Inflammatory macrophage (primary cell): ENCODE results near the gene TTC9C.
A peak's percentile ranks its signal among the peaks of the same experiment; 100 is the strongest.
"Not testable (repeated sequence)": the region's sequence is repeated elsewhere in the genome, so short reads cannot be mapped to it uniquely, and the experiment has no call there.

Experiments used
- DNase-seq, 2 donors: peaks; one replicate each; pipeline ENCODE4 v3.0.0-alpha.2; 2020 to 2022

TTC9C gene

DNA sequence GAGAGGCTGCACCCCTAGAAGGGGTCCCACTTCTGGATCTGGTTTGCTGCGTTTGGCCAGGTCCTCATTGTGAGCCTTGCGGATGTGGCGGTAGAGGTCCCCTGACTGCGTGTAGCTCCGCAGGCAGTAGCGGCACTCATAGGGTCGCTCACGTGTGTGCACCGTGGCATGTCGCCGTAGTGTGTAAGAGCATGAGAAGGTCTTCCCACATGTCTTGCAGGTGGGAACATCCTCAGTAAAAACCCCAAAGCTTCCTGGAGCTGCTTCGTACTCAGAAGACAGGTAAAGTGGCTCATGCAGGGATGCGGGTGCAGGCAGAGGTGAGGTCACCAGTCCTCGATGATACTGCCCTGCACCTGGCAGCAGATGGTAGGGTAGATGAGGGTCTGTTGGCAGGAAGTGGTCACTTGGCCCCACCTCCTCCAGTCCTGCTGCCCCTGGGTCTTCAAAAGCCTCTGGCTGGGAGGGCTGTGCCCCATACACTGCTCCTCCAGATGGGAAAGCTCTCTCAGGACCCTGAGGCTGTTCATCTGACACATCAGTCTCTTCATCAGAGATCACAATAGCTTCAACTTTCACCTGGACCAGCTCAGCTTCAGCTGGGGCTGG is 24.0 kb downstream of the TTC9C start:
- DNase-seq = no peak

DNA sequence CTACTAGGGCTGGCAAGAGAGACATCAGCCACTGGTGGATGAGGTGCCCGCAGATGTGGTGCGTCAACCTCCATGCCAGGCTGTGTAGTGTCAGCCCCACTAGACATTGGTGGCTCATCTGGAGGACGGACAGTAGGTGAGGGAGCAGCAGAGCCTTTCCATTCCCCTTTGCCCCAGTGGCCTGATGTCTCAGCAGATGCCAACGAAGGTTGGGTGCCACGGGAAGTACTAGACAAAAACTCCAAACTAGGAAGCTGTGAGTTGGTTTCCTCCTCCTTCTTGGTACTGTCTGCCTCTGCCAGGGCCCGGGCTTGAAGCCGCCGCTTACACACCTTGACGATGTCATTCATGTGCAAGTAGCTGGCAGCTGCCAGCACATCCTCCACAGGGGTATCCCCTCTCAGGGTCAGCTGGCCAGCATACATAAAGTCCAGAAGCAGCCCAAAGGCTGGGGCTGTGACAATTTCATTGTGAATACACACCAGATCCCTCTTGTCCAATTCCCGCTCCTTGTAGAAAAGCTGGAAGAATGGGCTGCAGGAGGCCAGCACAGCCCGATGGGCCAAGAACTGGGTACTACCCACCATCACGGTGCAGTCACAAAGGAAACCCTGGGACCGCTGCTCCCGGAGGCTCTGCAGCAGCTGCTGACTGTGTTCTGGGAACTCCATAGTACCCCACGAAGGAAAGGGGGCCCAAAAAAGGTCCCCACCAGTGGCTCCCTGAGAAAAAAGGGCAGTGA is 24.9 kb downstream of the TTC9C start:
- DNase-seq = no peak

DNA sequence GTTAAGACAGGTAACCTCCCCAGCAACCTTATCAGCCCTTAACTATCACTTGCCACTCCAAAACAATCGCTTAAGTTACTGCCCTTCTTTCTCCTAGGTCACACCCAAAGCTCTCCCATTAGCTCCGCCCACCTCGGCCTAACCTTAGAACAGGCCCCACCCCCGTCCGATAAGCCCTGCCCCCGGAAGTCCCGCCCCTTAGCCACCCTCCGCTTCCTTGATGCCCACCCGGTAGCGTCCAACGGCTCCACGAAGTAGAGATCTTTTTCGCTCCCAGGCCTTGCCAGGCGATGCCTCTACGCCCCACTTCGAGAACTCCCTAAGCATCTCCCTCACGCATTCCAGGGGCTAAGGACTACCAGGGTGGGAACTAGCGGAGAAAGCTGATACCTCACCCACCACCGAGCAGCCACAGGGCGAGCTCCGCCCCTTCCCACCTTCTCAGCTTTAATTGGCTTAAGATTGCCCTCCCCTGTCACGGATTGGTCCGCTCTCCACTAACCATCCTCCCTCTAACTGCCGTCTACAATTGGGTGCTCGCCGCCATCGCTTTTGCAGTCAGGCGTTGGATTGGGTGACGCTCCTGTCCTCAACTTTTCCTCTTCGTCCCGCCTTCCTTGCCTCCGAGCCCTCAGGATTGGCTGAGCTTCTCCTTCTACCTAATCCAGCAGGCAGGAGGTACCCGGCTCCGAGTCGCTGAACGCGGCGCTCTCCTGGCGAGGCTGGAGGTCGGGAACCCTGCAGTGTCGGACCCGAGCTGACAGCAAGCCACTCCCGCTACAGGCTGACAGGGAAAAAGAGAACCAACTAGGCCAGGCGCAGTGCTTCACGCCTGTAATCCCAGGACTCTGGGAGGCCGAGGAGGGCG is 25.7 kb downstream of the TTC9C start, which contains the start of gene ZBTB3:
Gene ZBTB3, minus strand, starts transcription at position 425 of the 868 bp plus-strand sequence. CDS start 496 bp downstream, outside the sequence.
- DNase-seq = peak; percentile 98 to 99

DNA sequence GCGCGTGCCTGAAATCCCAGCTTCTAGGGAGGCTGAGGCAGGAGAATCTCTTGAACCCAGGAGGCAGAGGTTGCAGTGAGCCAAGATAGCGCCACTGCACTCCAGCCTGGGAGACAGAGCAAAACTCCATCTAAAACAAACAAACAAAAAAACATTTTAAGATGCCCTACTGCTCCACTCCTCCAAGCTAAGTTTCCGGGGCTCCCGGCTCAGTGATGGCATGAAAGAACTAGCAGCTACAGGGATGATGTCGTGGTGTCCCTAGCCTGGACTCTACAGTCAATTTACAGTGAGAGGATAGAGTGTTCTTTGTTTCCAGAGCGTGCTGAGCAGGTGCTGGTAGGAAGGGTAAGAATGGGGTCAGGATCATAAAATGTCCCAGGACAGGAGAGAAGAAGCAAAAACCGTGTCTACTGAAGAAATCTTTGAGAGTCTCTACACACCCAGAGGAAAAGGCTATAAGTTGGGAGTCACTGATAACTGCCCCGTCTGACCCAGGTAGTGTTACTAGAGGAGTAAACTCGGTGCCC is 26.9 kb downstream of the TTC9C start:
- no peak for DNase-seq

DNA sequence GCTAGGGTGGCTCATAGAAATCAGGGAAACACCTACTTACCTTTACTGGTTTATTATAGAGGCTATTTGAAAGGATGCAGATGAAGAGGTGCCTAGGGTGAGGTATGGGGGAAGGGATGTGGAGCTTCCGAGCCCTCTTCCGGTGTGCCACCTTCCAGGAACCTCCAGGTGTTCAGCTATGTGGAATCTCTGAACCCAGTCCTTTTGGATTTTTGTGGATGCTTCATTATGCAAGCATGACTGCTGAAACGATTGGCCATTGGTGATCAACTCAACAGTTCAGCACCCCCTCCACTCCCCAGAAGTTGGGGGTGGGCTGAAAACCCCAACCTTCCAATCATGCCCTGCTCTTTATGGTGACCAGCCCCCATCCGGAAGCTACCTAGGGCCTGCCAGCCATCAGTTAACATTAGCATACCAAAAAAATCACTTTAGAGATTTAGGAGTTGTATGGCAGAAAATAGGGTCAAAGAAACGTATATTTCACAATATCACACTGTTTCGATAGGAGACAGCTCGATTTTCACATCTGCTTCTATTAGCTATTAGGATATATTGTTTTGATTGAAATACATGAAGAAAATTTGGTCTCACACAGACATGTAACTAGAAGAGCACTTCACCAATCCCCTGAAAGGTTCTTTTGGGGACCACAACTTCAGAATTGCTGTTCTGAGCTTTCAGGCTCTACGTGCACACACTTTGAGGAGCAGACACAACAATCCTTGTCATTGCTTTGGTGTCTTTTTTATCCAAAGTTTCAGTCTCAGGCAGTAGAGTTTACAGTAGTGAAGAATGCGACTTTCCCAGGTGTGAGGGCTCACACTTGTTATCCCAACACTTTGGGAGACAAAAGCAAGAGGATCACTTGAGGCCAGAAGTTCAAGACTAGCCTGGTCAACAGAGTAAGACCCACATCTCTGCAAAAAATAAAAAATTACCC is 29.8 kb downstream of the TTC9C start:
- DNase-seq = no peak

DNA sequence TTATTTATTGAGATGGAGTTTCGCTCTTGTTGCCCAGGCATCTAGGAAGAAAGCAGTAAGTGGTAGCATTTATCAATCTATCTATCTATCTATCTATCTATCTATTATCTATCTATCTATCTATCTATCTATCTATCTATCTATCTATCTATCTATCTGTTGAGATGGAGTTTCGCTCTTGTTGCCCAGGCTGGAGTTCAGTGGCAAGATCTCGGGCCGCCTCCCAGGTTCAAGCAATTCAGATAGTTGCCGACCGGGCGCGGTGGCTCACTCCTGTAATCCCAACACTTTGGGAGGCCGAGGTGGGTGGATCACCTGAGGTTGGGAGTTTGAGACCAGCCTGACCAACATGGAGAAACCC is 32.6 kb downstream of the TTC9C start:
- not testable (repeated sequence) for DNase-seq

DNA sequence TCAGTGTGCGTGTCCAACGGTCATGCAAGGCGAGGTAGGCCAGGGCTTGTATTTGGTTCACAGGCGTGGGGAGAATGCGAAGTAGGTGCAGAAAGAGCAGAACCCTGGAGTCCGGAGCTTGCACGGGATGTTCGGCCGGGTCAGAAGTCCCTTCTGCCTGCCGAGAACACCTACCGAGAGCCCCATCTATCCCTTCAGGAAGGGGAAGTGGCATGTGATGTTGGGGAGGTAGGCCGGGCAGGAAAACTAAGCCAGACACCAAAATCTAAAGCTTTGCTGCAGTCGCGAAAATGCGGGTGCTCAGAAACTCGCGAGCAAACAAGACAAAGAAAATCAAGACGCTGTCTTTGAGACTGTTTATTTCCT is 42.5 kb downstream of the TTC9C start:
- no peak for DNase-seq

DNA sequence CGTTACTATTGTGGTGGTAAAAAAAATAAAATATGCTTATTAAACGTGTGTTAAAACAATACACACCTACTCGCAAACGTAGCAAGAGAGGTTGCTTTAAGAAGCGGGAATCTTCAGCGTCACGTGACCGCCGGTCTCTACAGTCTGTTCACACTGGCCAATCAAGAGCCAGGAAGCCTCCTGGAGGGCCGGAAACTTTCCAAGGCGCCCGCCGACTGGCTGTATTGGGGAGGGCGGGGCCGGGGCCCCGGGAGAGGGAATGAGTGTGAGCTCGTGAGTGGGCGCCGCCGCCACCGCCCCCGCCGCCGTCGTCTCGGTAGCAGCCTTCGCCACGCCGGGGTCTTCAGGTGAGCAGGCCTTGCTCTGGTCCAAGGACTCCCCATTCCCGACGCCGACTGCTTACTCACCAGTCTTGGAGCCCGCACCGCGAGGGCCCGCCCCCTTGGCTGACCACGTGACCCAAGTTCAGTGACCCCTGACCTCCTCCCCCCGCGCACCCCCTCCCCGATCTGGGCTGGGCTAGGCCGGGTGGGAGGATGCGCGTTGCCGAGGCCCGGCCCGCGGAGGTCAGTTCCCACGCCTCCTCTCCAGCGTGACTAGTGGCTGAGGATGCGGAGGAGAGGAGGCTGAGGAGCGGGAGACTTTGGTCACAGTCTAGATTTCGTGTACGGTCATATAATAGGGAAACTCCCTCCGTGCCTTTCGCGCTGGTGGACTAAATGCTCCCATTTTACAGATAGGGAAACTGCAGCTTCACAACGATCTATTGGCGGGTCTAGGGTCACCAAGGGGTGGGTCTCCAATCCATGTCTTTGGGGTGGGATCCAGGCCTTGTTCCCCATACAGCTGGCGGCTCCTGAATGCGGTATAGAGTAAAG is 43.1 kb downstream of the TTC9C start, which contains the start of gene TAF6L:
Gene TAF6L, plus strand, starts transcription at position 253 of the 878 bp plus-strand sequence. CDS start 4,388 bp downstream, outside the sequence.
- DNase-seq = peak; percentile 97 to 99

DNA sequence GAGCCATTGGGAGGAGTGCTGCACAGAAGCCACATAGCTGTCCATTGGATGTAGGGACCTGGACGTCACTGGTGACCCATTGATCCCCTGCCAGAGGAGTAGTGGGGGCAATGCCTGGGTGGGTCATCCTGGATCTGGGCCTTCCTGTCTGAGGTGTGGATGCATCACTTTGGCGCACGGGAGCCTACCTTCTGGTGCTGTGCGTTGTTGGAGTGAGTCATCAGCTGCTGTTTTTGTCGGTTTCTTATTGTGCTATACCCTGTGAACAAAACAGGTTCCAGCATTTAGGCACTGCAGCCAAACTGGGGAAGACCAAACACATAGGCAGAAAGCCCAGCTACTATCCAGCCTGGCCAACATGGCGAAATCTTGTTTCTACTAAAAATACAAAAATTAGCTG is 46.1 kb downstream of the TTC9C start:
- DNase-seq = no peak

DNA sequence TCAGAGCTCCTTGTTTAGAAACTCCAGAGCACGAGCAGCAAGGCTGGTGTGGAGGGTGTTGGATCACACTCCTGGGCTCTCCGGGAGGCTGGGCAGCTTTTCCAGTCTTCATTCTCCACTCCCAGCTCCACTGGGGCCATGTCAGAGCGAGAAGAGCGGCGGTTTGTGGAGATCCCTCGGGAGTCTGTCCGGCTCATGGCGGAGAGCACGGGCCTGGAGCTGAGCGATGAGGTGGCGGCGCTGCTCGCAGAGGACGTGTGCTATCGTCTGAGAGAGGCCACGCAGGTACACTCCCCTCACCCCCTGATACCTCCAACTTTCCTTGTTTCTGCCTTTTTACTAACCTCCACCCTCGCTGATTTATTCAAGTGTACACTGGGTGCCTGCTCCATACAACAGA is 47.4 kb downstream of the TTC9C start:
- DNase-seq = no peak

DNA sequence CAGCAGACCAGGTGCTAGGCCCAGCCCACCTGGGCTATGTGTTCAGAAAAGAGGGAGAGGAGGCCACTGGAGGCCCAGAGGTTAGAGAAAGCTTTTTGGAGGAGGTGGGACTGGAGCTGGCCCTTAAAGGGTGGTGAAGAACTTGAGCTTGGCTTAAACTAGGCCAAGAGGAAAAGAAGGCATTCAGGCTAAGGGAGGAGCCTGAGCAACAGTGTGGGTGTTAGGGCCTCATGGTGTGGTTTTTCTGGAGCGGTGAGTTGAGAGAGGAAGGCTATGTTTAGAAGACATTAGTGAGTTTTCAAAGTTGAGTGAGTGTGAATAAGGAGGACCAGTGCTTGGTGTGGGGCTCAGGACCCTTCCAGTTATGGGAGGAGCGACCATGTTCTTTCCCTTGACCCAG is 49.1 kb downstream of the TTC9C start:
- DNase-seq = peak; percentile 18 to 60

DNA sequence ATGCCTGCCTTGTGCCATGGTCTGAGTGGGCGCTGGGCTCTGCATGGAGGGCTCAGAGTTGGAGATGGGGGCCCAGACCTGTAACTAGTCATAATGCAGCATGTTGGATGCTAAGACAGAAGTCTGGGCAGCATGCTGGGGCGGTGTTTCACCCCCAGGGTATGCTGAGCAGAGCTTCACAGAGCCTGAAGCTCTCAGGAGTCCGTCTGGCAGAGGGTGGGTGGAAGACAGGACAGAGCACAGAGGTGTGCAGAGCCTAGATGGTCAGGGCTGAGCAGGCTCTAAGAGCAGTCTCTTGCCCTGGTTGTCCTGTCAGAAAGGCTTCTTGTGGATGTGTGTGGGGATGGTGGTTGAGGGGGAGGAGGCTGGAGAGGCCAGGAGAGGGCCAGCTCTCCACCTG is 50.2 kb downstream of the TTC9C start:
- DNase-seq = no peak

DNA sequence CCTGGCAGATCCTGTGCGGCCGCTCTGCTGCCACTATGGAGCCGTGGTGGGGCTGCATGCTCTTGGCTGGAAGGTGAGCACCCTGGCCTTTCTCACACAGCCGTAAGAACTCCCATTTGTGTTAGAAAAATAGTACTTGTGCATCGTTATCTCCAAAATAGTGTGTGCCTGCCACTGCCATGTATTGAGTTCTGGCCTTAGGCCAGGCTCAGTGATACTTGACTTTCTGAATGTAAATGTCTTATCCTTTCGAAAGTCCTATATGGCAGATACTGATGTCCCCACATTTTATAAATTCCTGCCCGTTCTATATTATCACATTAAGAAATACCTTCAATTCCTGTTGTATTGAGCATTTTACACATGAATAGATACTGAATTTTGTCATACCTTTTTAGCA is 54.5 kb downstream of the TTC9C start:
- no peak for DNase-seq

DNA sequence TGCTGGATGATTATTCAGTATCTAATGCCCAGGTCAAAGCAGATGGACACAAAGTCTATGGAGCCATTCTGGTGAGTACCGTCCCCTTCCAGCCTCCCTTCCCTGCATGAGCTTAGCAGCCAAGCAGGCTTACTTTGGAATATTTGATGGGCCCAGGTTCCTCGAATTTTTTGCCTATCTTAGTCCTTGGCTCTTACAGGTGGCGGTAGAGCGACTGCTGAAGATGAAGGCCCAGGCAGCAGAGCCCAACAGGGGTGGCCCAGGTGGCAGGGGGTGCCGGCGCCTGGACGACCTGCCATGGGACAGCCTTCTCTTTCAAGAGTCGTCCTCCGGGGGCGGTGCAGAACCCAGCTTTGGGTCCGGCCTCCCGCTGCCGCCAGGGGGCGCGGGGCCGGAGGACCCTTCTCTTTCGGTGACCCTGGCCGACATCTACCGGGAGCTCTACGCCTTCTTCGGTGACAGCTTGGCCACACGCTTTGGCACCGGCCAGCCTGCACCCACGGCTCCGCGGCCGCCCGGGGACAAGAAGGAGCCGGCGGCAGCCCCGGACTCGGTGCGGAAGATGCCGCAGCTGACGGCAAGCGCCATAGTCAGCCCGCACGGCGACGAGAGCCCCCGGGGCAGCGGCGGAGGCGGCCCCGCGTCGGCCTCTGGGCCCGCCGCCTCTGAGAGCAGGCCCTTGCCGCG is 58.2 kb downstream of the TTC9C start:
- DNase-seq = peak; percentile 89 to 91

DNA sequence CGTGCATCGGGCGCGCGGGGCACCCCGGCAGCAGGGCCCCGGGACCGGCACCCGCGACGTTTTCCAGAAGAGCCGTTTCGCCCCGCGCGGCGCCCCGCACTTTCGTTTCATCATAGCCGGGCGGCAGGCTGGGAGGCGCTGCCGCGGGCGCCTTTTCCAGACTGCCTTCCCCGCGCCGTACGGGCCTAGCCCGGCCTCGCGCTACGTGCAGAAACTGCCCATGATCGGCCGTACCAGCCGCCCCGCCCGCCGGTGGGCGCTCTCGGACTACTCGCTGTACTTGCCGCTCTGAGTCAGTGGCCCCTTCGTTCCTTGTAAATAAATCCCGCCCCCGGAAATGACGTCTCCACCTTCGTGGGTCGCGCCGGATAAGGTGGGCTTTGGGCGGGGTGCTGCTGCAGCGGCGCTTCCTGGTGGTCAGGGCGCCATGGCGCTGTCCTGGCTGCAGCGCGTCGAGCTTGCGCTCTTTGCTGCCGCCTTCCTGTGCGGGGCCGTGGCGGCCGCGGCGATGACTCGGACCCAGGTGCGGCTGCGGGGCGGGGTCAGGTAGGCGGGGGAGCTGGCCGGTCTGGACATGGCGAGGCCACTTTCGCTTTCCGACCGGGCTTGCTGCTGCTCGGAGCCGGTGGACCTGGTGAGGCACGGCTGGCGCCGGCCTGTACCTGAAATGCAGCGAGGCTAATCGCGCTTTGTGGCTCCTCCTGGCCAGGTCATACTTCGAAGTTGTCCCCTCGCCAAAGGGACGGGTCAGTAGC is 58.9 kb downstream of the TTC9C start, which contains the start of gene TMEM179B:
Gene TMEM179B, plus strand, starts transcription at position 398 of the 755 bp plus-strand sequence. Its CDS starts 30 bp downstream, at position 428.
- DNase-seq = peak; percentile 99 to 100
